GM11168 (cell line): Measurements from ENCODE around the gene ARHGAP23.
"Not testable (repeated sequence)": the region's sequence is repeated elsewhere in the genome, so short reads cannot be mapped to it uniquely, and the experiment has no call there.

Experiments
- in situ Hi-C: fragments of 300-500 bp; cut with MboI; formaldehyde crosslinking; loops from one replicate; pipeline ENCODE4 v1.12.0; 2022; ENCODE audit warnings: low sequenced_read_pairs; ENCODE audit not compliant: unreplicated experiment

ARHGAP23 gene

GRCh38 chr17:38458521-38458920 is 30.3 kb downstream of the ARHGAP23 start:
- in situ Hi-C loops = no loop called here

- in situ Hi-C loops = no loop called here
These were observed 31.3 kb downstream of the ARHGAP23 start for GRCh38 chr17:38459567-38459966.

- in situ Hi-C loops = no loop called here
These were observed 31.9 kb downstream of the ARHGAP23 start for GRCh38 chr17:38460082-38460715.

- in situ Hi-C loops = no loop called here
These were observed 32.7 kb downstream of the ARHGAP23 start for GRCh38 chr17:38460716-38461630.

- in situ Hi-C loops = no loop called here
These were observed 33.4 kb downstream of the ARHGAP23 start for GRCh38 chr17:38461683-38462082.

GRCh38 chr17:38463451-38463858 is 35.2 kb downstream of the ARHGAP23 start:
- in situ Hi-C loops = no loop called here

- in situ Hi-C loops = no loop called here
These were observed 36.0 kb downstream of the ARHGAP23 start for GRCh38 chr17:38464251-38464722.

- in situ Hi-C loops = no loop called here
These were observed 36.6 kb downstream of the ARHGAP23 start for GRCh38 chr17:38464723-38465390.

- in situ Hi-C loops = no loop called here
These were observed 37.4 kb downstream of the ARHGAP23 start for GRCh38 chr17:38465391-38466345.

GRCh38 chr17:38466346-38467315 is 38.4 kb downstream of the ARHGAP23 start:
- in situ Hi-C loops = no loop called here

- in situ Hi-C loops = no loop called here
These were observed 39.2 kb downstream of the ARHGAP23 start for GRCh38 chr17:38467491-38467890.

- in situ Hi-C loops = no loop called here
These were observed 41.6 kb downstream of the ARHGAP23 start for GRCh38 chr17:38469875-38470274.

GRCh38 chr17:38471253-38471652 is 43.0 kb downstream of the ARHGAP23 start:
- in situ Hi-C loops = not testable (repeated sequence)

GRCh38 chr17:38474666-38475065 is 46.4 kb downstream of the ARHGAP23 start:
- in situ Hi-C loops = loop anchor here (25.0 kb wide), 1 partner anchor 137 kb away; the partner anchor contains the start of gene GPR179

- in situ Hi-C loops = loop anchor here (25.0 kb wide), 1 partner anchor 139 kb away; the partner anchor contains the start of gene GPR179
These were observed 48.3 kb downstream of the ARHGAP23 start for GRCh38 chr17:38476549-38476948.

- in situ Hi-C loops = loop anchor here (25.0 kb wide), 1 partner anchor 140 kb away; the partner anchor contains the start of gene GPR179
These were observed 49.2 kb downstream of the ARHGAP23 start for GRCh38 chr17:38477417-38477816.

GRCh38 chr17:38477951-38478350 is 49.7 kb downstream of the ARHGAP23 start:
- in situ Hi-C loops = loop anchor here (25.0 kb wide), 1 partner anchor 141 kb away; the partner anchor contains the start of gene GPR179

GRCh38 chr17:38478667-38479066 is 50.4 kb downstream of the ARHGAP23 start:
- in situ Hi-C loops = loop anchor here (25.0 kb wide), 1 partner anchor 141 kb away; the partner anchor contains the start of gene GPR179
